C4-2B (cell line): ENCODE data around the gene KRTAP10-2.

Source experiments
- H3K27ac ChIP-seq: fragments of 450-650 bp; 2 replicates; pipeline ENCODE4 v1.5.1; 2017
- ZFX ChIP-seq: fragments of 450-650 bp; IDR thresholded peaks from 2 replicates; pipeline ENCODE4 v1.6.1; 2017
- TF ChIP-seq, protein P1 (sequence below): fragments of 450-650 bp; conservative IDR thresholded peaks from 2 replicates; pipeline ENCODE4 v1.5.1; 2017; ENCODE audit warnings: mild to moderate bottlenecking

The KRTAP10-2 gene

DNA sequence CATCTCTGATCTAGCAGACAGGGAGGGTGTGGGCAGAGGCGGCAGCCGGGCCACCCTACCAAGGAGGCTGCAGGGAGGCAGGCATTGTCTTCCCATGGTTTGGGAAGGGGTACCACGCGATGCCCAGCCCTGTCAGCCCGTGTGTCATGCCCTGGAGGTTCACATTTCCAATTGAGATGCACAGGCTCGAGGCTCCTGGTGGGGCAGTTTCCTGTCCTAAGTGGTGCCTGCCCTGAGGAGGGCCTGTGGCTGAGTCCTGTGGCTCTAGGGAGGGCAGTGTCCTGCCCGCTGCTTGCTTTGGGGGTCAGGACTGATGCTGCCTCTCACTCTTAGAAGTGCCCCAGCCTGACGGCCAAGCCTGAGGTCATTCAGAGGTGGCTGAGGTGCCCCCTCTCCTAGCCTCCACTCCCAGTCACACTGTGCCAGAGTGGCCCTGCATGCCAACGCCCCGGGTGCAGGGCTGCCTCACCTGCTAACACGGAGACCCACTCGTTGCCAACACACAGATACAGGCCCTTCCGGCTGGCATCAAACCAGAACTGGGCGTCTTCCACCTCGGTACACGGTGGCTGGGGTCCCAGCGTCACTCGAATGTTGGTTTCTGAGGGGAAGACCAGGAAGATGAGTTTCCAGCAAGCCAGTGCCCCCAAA, 23.2 kb downstream of the KRTAP10-2 start:
- TF ChIP-seq, protein P1, sequence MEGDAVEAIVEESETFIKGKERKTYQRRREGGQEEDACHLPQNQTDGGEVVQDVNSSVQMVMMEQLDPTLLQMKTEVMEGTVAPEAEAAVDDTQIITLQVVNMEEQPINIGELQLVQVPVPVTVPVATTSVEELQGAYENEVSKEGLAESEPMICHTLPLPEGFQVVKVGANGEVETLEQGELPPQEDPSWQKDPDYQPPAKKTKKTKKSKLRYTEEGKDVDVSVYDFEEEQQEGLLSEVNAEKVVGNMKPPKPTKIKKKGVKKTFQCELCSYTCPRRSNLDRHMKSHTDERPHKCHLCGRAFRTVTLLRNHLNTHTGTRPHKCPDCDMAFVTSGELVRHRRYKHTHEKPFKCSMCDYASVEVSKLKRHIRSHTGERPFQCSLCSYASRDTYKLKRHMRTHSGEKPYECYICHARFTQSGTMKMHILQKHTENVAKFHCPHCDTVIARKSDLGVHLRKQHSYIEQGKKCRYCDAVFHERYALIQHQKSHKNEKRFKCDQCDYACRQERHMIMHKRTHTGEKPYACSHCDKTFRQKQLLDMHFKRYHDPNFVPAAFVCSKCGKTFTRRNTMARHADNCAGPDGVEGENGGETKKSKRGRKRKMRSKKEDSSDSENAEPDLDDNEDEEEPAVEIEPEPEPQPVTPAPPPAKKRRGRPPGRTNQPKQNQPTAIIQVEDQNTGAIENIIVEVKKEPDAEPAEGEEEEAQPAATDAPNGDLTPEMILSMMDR, result no peak
- no peak overlapping the region for H3K27ac ChIP-seq

DNA sequence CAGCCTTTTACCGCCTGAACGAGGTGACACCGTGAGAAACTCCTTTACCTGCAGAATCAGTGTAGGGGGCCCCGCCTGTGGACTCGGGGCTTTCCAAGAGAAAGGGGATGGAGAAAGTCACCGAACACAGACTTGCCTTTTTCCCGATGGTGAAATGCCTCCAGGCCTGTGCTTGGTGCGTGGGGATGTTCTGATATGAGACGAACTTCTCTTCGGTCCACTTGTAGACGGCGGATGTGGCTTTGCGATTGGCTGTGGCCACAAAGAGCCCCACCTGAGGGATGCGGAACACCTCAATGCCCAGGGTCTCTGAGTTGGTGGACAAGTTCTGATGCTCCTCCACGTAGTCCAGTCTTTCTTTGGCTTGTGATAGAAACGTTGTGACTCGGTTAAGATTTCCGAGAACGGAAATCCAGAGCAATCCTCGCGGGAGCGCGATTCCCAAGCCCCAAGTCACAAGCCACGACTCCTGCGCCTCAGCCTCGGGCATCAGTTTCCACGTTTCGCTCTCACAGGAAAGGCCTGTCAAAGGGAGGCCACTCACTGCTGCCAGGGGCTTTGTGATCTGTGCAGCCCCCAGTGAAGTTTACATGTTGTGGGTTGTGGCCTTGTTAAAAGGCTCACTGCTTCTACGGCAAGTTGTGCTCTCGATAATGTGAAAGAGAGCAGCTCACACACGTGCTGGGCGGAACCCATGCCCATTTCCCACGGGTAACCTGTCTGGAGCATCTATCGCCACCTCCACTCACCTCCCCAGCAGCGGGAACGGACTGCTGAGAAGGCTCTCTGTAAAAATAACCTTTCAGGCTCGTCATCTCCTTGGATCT, 23.9 kb downstream of the KRTAP10-2 start:
- TF ChIP-seq, protein P1, result no peak
- TF ChIP-seq ZFX, result no peak

DNA sequence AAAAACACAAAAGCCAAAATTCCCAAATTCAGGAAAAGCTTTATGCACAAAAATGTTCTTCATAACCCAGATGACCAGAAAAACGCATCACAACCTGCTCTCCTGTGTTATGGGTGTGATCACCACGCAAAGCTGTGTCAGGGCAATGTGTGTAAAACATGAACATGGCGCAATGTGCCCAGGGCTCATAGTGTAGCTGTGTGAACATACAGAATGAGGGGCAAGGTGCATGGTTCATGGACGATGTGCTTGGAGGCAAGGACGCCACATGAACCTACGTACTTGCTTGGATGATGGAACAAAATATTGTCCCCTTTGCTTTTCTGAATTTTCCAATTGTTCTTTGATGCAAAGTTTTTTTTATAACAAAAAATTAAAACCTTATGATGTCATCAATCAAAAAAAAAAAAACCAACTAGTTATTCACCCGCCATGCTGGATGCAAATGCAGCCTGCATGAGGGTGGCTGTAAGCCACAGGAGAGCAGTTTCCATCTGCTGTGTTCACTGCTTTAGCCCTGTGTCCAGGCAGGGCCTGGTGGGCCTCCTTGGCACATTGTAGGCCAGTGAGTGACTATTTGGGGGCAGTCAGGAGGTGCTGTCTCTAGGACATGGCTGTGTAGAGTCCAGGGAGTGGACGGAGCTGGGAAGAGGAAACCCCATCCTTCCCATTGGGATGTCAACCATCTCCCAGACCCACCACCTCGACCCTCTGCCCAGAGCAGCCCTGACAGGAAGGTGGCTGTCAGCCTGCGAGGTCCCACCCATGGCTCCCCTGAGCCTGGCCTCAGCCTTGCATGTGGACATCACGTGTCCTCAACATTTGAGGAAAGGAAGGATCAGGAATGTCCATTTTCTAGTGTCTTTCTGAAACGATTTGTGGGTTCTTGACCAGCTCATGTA, 25.0 kb downstream of the KRTAP10-2 start:
- TF ChIP-seq ZFX, result no peak
- TF ChIP-seq, protein P1, result no peak
- H3K27ac ChIP-seq, result no peak overlapping the region

More for the DNA sequence above, 23.9 kb downstream of the KRTAP10-2 start:
- no peak overlapping the region for H3K27ac ChIP-seq

DNA sequence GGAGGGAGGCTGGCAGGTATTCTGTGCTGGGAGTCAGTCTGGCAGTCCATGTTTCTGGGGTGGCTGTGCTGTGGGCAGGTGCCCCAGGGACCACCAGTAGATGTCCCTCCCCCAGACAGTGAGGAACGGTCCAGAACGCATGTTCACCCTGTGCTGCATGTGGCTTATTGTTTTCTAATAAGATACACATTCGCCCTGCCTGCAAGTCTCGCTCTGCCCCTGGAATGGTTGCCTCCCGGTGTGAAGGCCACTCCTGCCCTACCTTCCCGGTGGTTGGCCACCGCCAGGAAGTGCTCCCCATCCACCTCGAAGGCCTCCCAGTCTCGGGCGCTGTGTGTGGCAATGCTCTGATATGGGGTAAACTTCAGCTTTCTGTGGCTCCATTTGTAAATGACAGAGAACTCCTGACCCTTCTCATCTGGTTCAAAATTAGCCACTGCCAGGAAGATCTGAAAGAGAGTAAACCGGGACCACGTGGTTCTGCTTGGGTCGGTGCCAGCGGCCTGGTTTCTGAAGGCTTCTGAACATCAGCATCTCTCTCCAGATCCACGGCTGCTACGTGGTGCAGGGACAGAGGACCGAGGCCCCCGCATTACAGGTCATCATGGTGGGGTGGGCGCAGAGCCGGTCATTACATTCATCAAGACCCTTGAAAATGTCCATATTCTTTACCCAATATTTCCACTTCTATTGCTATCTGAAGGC, 25.8 kb downstream of the KRTAP10-2 start:
- TF ChIP-seq, protein P1, result no peak
- TF ChIP-seq ZFX, result no peak
- H3K27ac ChIP-seq, result no peak overlapping the region

DNA sequence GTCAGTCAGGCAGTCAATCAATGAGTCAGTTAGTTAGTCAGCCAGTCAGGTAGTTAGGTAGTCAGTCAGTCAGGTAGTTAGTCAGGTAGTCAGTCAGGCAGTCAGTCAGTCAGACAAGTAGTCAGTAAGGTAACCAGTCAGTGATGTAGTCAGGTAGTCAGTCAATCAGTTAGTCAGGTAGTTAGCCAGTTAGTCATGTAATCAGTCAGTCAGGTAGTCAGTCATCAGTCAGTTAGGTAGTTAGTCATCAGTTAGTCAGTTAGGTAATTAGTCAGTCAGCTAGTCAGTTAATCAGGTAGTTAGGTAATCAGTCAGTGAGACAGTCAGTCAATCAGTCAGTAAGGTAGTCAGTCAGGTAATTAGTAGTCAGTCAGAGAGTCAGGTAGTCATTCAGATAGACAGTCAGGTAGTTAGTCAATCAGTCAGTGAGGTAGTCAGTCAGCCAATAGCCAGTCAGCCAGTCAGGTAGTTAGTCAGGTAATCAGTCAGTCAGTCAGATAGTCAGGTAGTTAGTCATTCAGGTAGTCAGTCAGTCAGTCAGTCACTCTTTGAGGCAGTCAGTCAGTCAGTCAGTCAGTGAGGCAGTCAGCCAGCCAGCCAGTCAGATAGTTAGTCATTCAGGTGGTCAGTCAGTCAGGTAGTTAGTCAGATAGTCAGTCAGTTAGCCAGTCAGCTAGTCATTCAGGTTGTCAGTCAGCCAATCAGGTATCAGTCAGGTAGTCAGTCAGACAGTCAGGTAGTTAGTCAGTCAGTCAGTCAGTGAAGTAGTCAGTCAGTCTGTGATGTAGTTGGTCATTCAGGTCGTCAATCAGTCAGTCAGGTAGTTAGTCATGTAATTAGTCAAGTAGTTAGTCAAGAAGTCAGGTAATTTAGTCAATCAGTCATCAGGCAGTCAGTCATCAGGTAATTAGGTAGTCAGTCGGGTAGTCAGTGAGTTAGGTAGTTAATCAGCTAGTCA, 26.6 kb downstream of the KRTAP10-2 start:
- no peak for TF ChIP-seq ZFX
- TF ChIP-seq, protein P1, result no peak

More for the DNA sequence above, 26.6 kb downstream of the KRTAP10-2 start:
- no peak overlapping the region for H3K27ac ChIP-seq
